ENCODE measurements around the gene SMARCAL1. TPM values are rescaled to one million over a fixed set of nuclear protein-coding genes. Genes with fewer than 3 reads are reported as not detected.

The SMARCAL1 gene
- total and polyA plus RNA-seq, 2 experiments from 2014 or later: 10.3 to 17.2 TPM

DNA sequence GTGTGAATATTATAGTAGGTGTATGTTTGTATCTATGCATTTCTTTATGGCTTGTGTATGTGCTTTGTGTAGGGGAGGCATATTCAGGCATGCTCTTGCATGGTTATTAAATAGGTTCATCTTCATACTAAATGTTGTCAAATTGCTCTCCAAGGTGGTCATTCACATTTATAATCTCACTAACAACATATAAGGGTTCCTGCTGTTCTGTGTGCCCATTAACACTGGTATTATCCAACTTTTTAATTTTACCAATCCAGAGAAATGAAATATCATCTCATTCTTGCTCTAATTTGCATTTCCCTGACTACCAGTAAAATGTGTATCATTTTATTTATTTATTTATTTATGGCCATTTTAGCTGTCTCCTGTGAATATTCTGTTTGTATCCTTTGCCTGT is 57.4 kb downstream of the SMARCAL1 start:
- Mint-ChIP-seq H3K9me3 (no peaks in the 10 kb centered on the region), H3K4me1 (no peaks in the 10 kb centered on the region), H3K4me3 (no peak overlapping the region), H3K36me3 (ENCODE audit: low read depth) (no peaks in the 10 kb centered on the region; the same call in 2 of the 3 replicates), H3K27me3 (ENCODE audit: insufficient read depth, low read depth, poor library complexity) (peaks cover 2% of the 10 kb centered on the region), H3K27ac (no peak overlapping the region)
- Histone ChIP-seq H3K4me1 (ENCODE audit: insufficient read depth) (no peaks in the 10 kb centered on the region), H3K27ac (ENCODE audit: low read depth) (no peak overlapping the region), H3K36me3 (ENCODE audit: insufficient read depth) (no peaks in the 10 kb centered on the region), H3K4me2 (no peak overlapping the region), H2AFZ (no peak overlapping the region), H3F3A (replicated peaks; ENCODE audit: low read depth) (no peaks in the 10 kb centered on the region), H3K27me3 (ENCODE audit: insufficient read depth) (no peaks in the 10 kb centered on the region), H4K20me1 (replicated peaks; ENCODE audit: insufficient read depth) (no peaks in the 10 kb centered on the region), H3K79me2 (replicated peaks; ENCODE audit: insufficient read depth) (no peaks in the 10 kb centered on the region), H3K9me2 (ENCODE audit: insufficient read depth) (no peaks in the 10 kb centered on the region), H3K4me3 (no peak overlapping the region)
- ATAC-seq (no peak), DNase-seq (ENCODE audit: low spot score) (no peak)
- TF ChIP-seq EZH2phosphoT487 (IDR thresholded peaks at IDR 0.05; ENCODE audit: unreplicated experiment) (no peak), ZNF331 (CRISPR knock-in tag; IDR thresholded peaks at IDR 0.05; ENCODE audit: low read depth) (no peak), JUNB (IDR thresholded peaks at IDR 0.05; ENCODE audit: unreplicated experiment) (no peak), ZNF114 (CRISPR knock-in tag; IDR thresholded peaks at IDR 0.05) (no peak), POLR2AphosphoS5 (IDR thresholded peaks at IDR 0.05; ENCODE audit: low read depth) (no peak), CREB1 (CRISPR knock-in tag; IDR thresholded peaks at IDR 0.05; ENCODE audit: low read depth) (no peak), NANOG (IDR thresholded peaks at IDR 0.05; ENCODE audit: borderline replicate concordance) (no peak), STAT1 (IDR thresholded peaks at IDR 0.05; ENCODE audit: unreplicated experiment) (no peak), EZH2 (IDR thresholded peaks at IDR 0.05; ENCODE audit: low read depth, unreplicated experiment) (no peak)
- TF ChIP-seq, protein P1, sequence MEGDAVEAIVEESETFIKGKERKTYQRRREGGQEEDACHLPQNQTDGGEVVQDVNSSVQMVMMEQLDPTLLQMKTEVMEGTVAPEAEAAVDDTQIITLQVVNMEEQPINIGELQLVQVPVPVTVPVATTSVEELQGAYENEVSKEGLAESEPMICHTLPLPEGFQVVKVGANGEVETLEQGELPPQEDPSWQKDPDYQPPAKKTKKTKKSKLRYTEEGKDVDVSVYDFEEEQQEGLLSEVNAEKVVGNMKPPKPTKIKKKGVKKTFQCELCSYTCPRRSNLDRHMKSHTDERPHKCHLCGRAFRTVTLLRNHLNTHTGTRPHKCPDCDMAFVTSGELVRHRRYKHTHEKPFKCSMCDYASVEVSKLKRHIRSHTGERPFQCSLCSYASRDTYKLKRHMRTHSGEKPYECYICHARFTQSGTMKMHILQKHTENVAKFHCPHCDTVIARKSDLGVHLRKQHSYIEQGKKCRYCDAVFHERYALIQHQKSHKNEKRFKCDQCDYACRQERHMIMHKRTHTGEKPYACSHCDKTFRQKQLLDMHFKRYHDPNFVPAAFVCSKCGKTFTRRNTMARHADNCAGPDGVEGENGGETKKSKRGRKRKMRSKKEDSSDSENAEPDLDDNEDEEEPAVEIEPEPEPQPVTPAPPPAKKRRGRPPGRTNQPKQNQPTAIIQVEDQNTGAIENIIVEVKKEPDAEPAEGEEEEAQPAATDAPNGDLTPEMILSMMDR (conservative IDR thresholded peaks at IDR 0.05; ENCODE audit: low read depth in 2 of 2): no peak
- TF ChIP-seq, protein P2, sequence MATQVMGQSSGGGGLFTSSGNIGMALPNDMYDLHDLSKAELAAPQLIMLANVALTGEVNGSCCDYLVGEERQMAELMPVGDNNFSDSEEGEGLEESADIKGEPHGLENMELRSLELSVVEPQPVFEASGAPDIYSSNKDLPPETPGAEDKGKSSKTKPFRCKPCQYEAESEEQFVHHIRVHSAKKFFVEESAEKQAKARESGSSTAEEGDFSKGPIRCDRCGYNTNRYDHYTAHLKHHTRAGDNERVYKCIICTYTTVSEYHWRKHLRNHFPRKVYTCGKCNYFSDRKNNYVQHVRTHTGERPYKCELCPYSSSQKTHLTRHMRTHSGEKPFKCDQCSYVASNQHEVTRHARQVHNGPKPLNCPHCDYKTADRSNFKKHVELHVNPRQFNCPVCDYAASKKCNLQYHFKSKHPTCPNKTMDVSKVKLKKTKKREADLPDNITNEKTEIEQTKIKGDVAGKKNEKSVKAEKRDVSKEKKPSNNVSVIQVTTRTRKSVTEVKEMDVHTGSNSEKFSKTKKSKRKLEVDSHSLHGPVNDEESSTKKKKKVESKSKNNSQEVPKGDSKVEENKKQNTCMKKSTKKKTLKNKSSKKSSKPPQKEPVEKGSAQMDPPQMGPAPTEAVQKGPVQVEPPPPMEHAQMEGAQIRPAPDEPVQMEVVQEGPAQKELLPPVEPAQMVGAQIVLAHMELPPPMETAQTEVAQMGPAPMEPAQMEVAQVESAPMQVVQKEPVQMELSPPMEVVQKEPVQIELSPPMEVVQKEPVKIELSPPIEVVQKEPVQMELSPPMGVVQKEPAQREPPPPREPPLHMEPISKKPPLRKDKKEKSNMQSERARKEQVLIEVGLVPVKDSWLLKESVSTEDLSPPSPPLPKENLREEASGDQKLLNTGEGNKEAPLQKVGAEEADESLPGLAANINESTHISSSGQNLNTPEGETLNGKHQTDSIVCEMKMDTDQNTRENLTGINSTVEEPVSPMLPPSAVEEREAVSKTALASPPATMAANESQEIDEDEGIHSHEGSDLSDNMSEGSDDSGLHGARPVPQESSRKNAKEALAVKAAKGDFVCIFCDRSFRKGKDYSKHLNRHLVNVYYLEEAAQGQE (IDR thresholded peaks at IDR 0.05; ENCODE audit: unreplicated experiment): no peak
- TF ChIP-seq, protein P3, sequence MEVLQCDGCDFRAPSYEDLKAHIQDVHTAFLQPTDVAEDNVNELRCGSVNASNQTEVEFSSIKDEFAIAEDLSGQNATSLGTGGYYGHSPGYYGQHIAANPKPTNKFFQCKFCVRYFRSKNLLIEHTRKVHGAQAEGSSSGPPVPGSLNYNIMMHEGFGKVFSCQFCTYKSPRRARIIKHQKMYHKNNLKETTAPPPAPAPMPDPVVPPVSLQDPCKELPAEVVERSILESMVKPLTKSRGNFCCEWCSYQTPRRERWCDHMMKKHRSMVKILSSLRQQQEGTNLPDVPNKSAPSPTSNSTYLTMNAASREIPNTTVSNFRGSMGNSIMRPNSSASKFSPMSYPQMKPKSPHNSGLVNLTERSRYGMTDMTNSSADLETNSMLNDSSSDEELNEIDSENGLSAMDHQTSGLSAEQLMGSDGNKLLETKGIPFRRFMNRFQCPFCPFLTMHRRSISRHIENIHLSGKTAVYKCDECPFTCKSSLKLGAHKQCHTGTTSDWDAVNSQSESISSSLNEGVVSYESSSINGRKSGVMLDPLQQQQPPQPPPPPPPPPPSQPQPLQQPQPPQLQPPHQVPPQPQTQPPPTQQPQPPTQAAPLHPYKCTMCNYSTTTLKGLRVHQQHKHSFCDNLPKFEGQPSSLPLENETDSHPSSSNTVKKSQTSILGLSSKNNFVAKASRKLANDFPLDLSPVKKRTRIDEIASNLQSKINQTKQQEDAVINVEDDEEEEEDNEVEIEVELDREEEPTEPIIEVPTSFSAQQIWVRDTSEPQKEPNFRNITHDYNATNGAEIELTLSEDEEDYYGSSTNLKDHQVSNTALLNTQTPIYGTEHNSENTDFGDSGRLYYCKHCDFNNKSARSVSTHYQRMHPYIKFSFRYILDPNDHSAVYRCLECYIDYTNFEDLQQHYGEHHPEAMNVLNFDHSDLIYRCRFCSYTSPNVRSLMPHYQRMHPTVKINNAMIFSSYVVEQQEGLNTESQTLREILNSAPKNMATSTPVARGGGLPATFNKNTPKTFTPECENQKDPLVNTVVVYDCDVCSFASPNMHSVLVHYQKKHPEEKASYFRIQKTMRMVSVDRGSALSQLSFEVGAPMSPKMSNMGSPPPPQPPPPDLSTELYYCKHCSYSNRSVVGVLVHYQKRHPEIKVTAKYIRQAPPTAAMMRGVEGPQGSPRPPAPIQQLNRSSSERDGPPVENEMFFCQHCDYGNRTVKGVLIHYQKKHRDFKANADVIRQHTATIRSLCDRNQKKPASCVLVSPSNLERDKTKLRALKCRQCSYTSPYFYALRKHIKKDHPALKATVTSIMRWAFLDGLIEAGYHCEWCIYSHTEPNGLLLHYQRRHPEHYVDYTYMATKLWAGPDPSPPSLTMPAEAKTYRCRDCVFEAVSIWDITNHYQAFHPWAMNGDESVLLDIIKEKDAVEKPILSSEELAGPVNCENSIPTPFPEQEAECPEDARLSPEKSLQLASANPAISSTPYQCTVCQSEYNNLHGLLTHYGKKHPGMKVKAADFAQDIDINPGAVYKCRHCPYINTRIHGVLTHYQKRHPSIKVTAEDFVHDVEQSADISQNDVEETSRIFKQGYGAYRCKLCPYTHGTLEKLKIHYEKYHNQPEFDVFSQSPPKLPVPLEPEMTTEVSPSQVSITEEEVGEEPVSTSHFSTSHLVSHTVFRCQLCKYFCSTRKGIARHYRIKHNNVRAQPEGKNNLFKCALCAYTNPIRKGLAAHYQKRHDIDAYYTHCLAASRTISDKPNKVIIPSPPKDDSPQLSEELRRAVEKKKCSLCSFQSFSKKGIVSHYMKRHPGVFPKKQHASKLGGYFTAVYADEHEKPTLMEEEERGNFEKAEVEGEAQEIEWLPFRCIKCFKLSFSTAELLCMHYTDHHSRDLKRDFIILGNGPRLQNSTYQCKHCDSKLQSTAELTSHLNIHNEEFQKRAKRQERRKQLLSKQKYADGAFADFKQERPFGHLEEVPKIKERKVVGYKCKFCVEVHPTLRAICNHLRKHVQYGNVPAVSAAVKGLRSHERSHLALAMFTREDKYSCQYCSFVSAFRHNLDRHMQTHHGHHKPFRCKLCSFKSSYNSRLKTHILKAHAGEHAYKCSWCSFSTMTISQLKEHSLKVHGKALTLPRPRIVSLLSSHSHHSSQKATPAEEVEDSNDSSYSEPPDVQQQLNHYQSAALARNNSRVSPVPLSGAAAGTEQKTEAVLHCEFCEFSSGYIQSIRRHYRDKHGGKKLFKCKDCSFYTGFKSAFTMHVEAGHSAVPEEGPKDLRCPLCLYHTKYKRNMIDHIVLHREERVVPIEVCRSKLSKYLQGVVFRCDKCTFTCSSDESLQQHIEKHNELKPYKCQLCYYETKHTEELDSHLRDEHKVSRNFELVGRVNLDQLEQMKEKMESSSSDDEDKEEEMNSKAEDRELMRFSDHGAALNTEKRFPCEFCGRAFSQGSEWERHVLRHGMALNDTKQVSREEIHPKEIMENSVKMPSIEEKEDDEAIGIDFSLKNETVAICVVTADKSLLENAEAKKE (CRISPR knock-in tag; IDR thresholded peaks at IDR 0.05): no peak
- TF ChIP-seq, protein P4, sequence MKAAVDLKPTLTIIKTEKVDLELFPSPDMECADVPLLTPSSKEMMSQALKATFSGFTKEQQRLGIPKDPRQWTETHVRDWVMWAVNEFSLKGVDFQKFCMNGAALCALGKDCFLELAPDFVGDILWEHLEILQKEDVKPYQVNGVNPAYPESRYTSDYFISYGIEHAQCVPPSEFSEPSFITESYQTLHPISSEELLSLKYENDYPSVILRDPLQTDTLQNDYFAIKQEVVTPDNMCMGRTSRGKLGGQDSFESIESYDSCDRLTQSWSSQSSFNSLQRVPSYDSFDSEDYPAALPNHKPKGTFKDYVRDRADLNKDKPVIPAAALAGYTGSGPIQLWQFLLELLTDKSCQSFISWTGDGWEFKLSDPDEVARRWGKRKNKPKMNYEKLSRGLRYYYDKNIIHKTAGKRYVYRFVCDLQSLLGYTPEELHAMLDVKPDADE (IDR thresholded peaks at IDR 0.05): no peak

All from GM23338 (cell line).